ENCODE data around the gene NXPH4. TPM values are rescaled to one million over a fixed set of nuclear protein-coding genes. Genes with fewer than 3 reads are reported as not detected.

The NXPH4 gene
- total and polyA plus RNA-seq, 2 donors (not counting 1 experiment from before 2014, with no cell fraction given): 3.5 to 8.6 TPM

DNA sequence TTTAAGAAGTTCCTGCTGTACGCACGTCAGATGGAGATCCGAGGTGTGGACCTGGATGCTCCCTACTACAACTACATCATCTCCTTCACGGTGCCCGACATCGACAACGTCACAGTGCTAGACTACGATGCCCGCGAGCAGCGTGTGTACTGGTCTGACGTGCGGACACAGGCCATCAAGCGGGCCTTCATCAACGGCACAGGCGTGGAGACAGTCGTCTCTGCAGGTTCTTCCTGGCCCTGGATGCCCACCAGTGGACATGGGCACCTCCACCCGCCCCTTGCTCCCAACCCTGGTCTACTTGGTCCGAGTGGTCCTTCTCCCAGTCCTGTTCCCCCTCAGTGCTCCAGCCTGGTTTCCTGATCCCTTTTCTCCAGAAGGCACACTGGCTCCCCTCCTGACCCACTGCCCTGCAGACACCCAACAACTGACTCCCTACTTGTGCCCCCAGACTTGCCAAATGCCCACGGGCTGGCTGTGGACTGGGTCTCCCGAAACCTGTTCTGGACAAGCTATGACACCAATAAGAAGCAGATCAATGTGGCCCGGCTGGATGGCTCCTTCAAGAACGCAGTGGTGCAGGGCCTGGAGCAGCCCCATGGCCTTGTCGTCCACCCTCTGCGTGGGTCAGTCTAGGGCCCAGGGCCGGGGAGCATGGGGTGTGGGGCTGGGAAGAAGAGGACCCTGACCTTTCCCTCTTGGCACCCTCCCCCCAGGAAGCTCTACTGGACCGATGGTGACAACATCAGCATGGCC, 37.1 kb upstream of the NXPH4 start:
- Histone ChIP-seq H3K4me3 (ENCODE audit: control extremely low read depth in 1 of 5, extremely low read depth in 1 of 5, insufficient read depth in 1 of 5, low read depth in 2 of 5, low read length in 4 of 5) (no peak overlapping the region), H3K27me3 (replicated peaks in 1 of 4; ENCODE audit: control extremely low read depth in 1 of 4, control insufficient read depth in 3 of 4, insufficient read depth in 4 of 4, low read length in 3 of 4) (no peaks in the 10 kb centered on the region), H3K4me1 (ENCODE audit: control insufficient read depth in 2 of 2, insufficient read depth in 2 of 2, low read length in 2 of 2) (peaks cover 0 to 6% of the 10 kb centered on the region in 2 donors), H4K20me1 (ENCODE audit: control insufficient read depth, insufficient read depth, low read length, poor library complexity, severe bottlenecking) (no peaks in the 10 kb centered on the region), H2AFZ (ENCODE audit: insufficient read depth, low read depth, low read length, poor library complexity, severe bottlenecking) (no peak overlapping the region), H3K79me2 (ENCODE audit: control insufficient read depth, insufficient read depth, low read length) (no peaks in the 10 kb centered on the region), H3K36me3 (replicated peaks in 1 of 2; ENCODE audit: control extremely low read depth in 1 of 2, control insufficient read depth in 1 of 2, extremely low read depth in 1 of 2, insufficient read depth in 2 of 2, low read length in 1 of 2) (no peaks in the 10 kb centered on the region), H3K9ac (ENCODE audit: low read length) (no peak overlapping the region), H3K4me2 (replicated peaks; ENCODE audit: low read depth, low read length, poor library complexity, severe bottlenecking) (no peak overlapping the region), H3K27ac (ENCODE audit: low read length in 2 of 2) (no peak overlapping the region), H3K9me3 (ENCODE audit: control extremely low read depth in 1 of 3, control insufficient read depth in 2 of 3, insufficient read depth in 1 of 3, low read length in 2 of 3) (no peaks in the 10 kb centered on the region)
- ATAC-seq (ENCODE audit: low read depth) (no peak), DNase-seq (no peak)
- TF ChIP-seq, protein P1, sequence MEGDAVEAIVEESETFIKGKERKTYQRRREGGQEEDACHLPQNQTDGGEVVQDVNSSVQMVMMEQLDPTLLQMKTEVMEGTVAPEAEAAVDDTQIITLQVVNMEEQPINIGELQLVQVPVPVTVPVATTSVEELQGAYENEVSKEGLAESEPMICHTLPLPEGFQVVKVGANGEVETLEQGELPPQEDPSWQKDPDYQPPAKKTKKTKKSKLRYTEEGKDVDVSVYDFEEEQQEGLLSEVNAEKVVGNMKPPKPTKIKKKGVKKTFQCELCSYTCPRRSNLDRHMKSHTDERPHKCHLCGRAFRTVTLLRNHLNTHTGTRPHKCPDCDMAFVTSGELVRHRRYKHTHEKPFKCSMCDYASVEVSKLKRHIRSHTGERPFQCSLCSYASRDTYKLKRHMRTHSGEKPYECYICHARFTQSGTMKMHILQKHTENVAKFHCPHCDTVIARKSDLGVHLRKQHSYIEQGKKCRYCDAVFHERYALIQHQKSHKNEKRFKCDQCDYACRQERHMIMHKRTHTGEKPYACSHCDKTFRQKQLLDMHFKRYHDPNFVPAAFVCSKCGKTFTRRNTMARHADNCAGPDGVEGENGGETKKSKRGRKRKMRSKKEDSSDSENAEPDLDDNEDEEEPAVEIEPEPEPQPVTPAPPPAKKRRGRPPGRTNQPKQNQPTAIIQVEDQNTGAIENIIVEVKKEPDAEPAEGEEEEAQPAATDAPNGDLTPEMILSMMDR (IDR thresholded peaks at IDR 0.05): no peak
- TF ChIP-seq EZH2 (IDR thresholded peaks at IDR 0.05; ENCODE audit: borderline replicate concordance, insufficient read depth, low read depth, low read length, poor library complexity, severe bottlenecking): no peak
- H3K9me3 Mint-ChIP-seq (ENCODE audit: insufficient read depth): no peaks in the 10 kb centered on the region
- no peak overlapping the region for H3K4me3 Mint-ChIP-seq
- H3K27me3 Mint-ChIP-seq: peaks cover 2% of the 10 kb centered on the region
- intact Hi-C loops (cut with micrococcal nuclease): no loop called here
- ChIA-PET CTCF (interaction anchor here (0.7 to 7.5 kb wide), 3 partner anchors 34 to 148 kb away, joined by 3 to 108 read pairs (median 4); partner anchors contain the start of gene LRP1), POLR2A (no interaction called here)
- peaks cover 5% of the 10 kb centered on the region for H3K4me1 Mint-ChIP-seq
- 93% methylated on average over 26 of the region's 27 CpGs for WGBS (ENCODE audit: insufficient coverage)
- no peak overlapping the region for H3K27ac Mint-ChIP-seq

DNA sequence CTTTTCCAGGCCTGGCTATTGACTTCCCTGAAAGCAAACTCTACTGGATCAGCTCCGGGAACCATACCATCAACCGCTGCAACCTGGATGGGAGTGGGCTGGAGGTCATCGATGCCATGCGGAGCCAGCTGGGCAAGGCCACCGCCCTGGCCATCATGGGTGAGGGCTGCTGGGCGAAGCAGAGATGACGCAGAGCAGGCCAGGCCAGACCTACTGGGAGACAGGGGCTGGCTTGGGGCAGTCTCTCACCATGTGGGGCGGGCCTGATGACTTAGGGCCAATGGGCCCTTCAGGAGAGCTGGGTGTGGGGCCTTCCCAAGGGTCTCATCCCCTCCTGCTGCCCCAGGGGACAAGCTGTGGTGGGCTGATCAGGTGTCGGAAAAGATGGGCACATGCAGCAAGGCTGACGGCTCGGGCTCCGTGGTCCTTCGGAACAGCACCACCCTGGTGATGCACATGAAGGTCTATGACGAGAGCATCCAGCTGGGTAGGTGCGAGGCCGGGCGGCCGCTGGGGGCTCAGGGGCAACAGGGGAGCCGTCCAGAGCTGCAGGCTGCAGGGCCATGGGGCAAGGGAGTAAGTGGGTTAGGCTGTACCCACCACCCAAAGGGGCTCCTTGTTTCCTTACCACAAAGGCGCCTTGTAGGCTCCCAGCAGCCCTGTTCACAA, 36.1 kb upstream of the NXPH4 start:
- Histone ChIP-seq H2AFZ (ENCODE audit: insufficient read depth, low read depth, low read length, poor library complexity, severe bottlenecking) (no peak overlapping the region), H3K27ac (ENCODE audit: low read length in 2 of 2) (no peak overlapping the region), H3K79me2 (ENCODE audit: control insufficient read depth, insufficient read depth, low read length) (no peaks in the 10 kb centered on the region), H4K20me1 (ENCODE audit: control insufficient read depth, insufficient read depth, low read length, poor library complexity, severe bottlenecking) (no peaks in the 10 kb centered on the region), H3K4me3 (ENCODE audit: control extremely low read depth in 1 of 5, extremely low read depth in 1 of 5, insufficient read depth in 1 of 5, low read depth in 2 of 5, low read length in 4 of 5) (no peak overlapping the region), H3K9ac (ENCODE audit: low read length) (no peak overlapping the region), H3K4me1 (ENCODE audit: control insufficient read depth in 2 of 2, insufficient read depth in 2 of 2, low read length in 2 of 2) (peaks cover 0 to 6% of the 10 kb centered on the region in 2 donors), H3K4me2 (replicated peaks; ENCODE audit: low read depth, low read length, poor library complexity, severe bottlenecking) (no peak overlapping the region), H3K9me3 (ENCODE audit: control extremely low read depth in 1 of 3, control insufficient read depth in 2 of 3, insufficient read depth in 1 of 3, low read length in 2 of 3) (no peaks in the 10 kb centered on the region), H3K27me3 (replicated peaks in 1 of 4; ENCODE audit: control extremely low read depth in 1 of 4, control insufficient read depth in 3 of 4, insufficient read depth in 4 of 4, low read length in 3 of 4) (no peaks in the 10 kb centered on the region), H3K36me3 (replicated peaks in 1 of 2; ENCODE audit: control extremely low read depth in 1 of 2, control insufficient read depth in 1 of 2, extremely low read depth in 1 of 2, insufficient read depth in 2 of 2, low read length in 1 of 2) (no peaks in the 10 kb centered on the region)
- Mint-ChIP-seq H3K4me3 (no peak overlapping the region), H3K9me3 (ENCODE audit: insufficient read depth) (no peaks in the 10 kb centered on the region), H3K4me1 (peaks cover 5% of the 10 kb centered on the region), H3K27me3 (peaks cover 2% of the 10 kb centered on the region), H3K27ac (no peak overlapping the region)
- DNase-seq: no peak
- TF ChIP-seq EZH2 (IDR thresholded peaks at IDR 0.05; ENCODE audit: borderline replicate concordance, insufficient read depth, low read depth, low read length, poor library complexity, severe bottlenecking): no peak
- TF ChIP-seq, protein P1 (IDR thresholded peaks at IDR 0.05): no peak
- 93% methylated on average over 19 of the region's 20 CpGs for WGBS (ENCODE audit: insufficient coverage)
- ChIA-PET POLR2A (interaction anchor here (0.6 kb wide), 1 partner anchor 86 kb away, joined by 4 read pairs; no protein-coding TSS in a partner anchor), CTCF (interaction anchor here (0.6 to 7.5 kb wide), 5 partner anchors 23 to 700 kb away, joined by 3 to 108 read pairs (median 5); partner anchors contain the start of gene LRP1)
- intact Hi-C loops (cut with micrococcal nuclease): no loop called here
- ATAC-seq (ENCODE audit: low read depth): no peak

Data from B cell (primary cell).